ENCODE measurements around the gene SEL1L2.

The SEL1L2 gene

DNA sequence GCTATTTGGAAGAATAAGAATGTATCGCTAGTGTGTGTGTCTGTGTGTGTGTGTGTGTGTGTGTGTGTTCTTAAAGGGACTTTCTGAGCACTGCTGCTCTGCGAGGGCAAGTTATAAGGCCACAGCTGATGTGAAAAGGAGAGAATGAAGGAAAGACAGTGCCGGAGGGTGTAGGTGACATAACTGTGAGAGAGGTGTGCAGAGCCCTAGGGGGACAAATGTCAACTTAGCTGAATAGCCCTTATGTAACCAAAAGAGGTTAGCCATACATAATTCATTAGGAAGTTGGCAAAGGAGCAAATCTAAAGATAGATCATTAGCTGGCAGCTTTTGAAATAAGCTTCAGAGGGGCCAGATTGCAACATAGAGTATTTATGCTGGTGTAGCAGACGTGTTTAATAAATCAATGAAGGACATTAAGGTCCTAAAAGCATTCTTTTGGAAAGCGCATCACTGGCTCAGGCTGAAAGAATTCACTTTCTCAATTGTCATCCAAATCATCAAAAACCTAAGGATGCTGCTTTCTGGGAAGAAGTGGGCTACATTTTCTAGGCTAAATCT lies 124.5 kb downstream of the SEL1L2 start:
- peaks cover 0 to 58% (median 43%) of the 10 kb centered on the region in 4 donors for H3K4me1 ChIP-seq
- no peaks in the 10 kb centered on the region for H3K36me3 ChIP-seq
- no peak overlapping the region for H3K4me3 ChIP-seq
- H3K27me3 ChIP-seq: no peaks in the 10 kb centered on the region
- H3K9me3 ChIP-seq: no peaks in the 10 kb centered on the region
- peak overlapping the region; percentile 76 to 81 for H3K27ac ChIP-seq
- TF ChIP-seq, protein P1, sequence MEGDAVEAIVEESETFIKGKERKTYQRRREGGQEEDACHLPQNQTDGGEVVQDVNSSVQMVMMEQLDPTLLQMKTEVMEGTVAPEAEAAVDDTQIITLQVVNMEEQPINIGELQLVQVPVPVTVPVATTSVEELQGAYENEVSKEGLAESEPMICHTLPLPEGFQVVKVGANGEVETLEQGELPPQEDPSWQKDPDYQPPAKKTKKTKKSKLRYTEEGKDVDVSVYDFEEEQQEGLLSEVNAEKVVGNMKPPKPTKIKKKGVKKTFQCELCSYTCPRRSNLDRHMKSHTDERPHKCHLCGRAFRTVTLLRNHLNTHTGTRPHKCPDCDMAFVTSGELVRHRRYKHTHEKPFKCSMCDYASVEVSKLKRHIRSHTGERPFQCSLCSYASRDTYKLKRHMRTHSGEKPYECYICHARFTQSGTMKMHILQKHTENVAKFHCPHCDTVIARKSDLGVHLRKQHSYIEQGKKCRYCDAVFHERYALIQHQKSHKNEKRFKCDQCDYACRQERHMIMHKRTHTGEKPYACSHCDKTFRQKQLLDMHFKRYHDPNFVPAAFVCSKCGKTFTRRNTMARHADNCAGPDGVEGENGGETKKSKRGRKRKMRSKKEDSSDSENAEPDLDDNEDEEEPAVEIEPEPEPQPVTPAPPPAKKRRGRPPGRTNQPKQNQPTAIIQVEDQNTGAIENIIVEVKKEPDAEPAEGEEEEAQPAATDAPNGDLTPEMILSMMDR (IDR thresholded peaks at IDR 0.05): no peak
- no peak for DNase-seq
- intact Hi-C loops (cut with DNase I; ENCODE audit: low total_unique reads): loop anchor here (10.0 kb wide), 1 partner anchor 69 kb away; no protein-coding TSS in a partner anchor

DNA sequence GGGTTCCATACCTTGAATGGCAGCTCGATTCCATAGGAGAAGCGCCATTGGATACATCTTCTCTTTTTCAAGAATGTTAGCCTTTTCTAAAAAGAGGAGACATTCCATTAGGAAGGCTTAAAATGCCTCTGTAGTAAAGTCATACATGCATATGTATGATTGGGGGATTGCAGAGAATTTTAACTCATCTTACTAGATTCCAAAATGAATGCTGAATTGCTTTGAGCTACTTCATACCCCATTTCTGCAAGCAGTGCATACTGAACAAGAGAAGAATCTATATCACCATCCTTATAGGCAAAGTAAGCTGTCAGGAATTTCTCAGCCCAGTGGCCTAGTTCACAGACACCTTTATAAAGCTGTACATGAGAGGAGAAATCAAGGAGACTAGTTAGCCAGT lies 125.3 kb downstream of the SEL1L2 start:
- no peak for DNase-seq
- Histone ChIP-seq H3K9me3 (no peaks in the 10 kb centered on the region), H3K27me3 (no peaks in the 10 kb centered on the region), H3K27ac (peak overlapping the region; percentile 76 to 81), H3K4me1 (peaks cover 0 to 54% (median 42%) of the 10 kb centered on the region in 4 donors), H3K36me3 (no peaks in the 10 kb centered on the region), H3K4me3 (no peak overlapping the region)
- intact Hi-C loops (cut with DNase I; ENCODE audit: low total_unique reads): loop anchor here (10.0 kb wide), 1 partner anchor 70 kb away; no protein-coding TSS in a partner anchor
- TF ChIP-seq, protein P1 (IDR thresholded peaks at IDR 0.05): no peak

DNA sequence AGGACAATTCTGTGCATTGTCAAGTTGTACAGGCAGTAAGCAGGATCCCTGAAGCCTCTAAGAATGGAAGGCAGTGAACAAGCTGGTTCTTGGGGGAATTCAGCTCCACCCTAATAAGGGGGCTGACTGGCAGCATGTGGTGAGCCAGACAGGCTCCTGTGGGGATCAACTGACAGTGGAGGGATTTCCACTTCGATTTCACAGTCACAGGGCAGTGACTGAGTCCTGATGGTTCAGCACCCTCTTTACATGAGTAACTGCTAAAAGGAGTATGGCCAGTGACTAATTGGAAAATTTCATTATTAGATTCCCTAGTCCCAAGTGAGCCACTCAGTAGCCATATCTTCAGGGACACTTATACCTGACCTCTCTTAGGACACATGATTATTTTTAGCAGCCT lies 127.2 kb downstream of the SEL1L2 start:
- no peak for DNase-seq
- Histone ChIP-seq H3K27me3 (no peaks in the 10 kb centered on the region), H3K9me3 (no peaks in the 10 kb centered on the region), H3K4me1 (peaks cover 0 to 36% (median 27%) of the 10 kb centered on the region in 4 donors), H3K36me3 (no peaks in the 10 kb centered on the region), H3K27ac (no peak overlapping the region), H3K4me3 (no peak overlapping the region)
- TF ChIP-seq, protein P1 (IDR thresholded peaks at IDR 0.05): no peak
- intact Hi-C loops (cut with DNase I; ENCODE audit: low total_unique reads): loop anchor here (10.0 kb wide), 1 partner anchor 72 kb away; no protein-coding TSS in a partner anchor

DNA sequence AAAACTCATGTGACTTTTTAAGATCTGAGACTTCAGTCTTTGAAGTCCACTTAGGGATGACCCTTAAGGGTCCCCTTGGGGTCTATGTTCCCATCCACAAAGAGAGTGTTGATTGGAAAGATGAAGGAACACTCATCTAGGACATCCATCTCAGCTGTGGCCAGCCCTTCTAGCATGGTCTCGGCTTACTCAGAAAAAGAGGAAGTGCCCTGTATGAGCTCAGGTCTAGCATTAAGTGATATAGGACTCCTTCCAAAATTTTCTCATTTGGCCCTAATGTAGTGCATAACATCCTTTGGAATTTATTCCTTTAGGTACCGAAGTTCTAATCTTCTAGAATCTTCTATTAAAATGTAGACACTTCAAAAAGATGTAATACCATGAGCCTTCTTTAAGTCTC lies 128.2 kb downstream of the SEL1L2 start:
- TF ChIP-seq, protein P1 (IDR thresholded peaks at IDR 0.05): no peak

DNA sequence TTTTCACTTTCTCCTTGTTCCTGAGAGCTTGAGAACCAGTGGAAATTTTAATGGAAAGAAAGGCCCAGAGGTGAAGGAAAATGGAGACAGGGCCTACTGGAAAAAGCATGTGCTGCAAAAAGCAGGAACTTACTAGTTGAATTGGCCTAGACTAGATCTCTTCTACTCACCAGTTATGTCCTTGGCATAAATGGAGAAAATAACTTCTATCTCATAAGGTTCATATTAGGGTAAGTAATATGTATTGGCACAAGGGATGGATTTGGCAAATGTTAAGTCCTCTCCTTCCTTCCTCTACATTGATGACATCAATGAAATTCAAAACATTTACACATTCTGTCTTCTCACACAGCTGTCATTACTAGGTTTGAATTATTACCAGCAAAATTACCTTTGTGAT lies 131.5 kb downstream of the SEL1L2 start:
- no peaks in the 10 kb centered on the region for H3K9me3 ChIP-seq
- no peaks in the 10 kb centered on the region for H3K27me3 ChIP-seq
- DNase-seq: no peak
- H3K27ac ChIP-seq: peak overlapping the region in 1 of 2 donors; percentile 15
- H3K4me1 ChIP-seq: peaks cover 0 to 15% (median 7%) of the 10 kb centered on the region in 4 donors
- intact Hi-C loops (cut with DNase I; ENCODE audit: low total_unique reads): no loop called here
- H3K36me3 ChIP-seq: no peaks in the 10 kb centered on the region
- TF ChIP-seq, protein P1 (IDR thresholded peaks at IDR 0.05): no peak
- H3K4me3 ChIP-seq: no peak overlapping the region

More for the DNA sequence above, 128.2 kb downstream of the SEL1L2 start:
- Histone ChIP-seq H3K9me3 (no peaks in the 10 kb centered on the region), H3K36me3 (no peaks in the 10 kb centered on the region), H3K4me3 (no peak overlapping the region), H3K27ac (no peak overlapping the region), H3K27me3 (no peaks in the 10 kb centered on the region), H3K4me1 (peaks cover 0 to 36% (median 25%) of the 10 kb centered on the region in 4 donors)
- DNase-seq: no peak
- intact Hi-C loops (cut with DNase I; ENCODE audit: low total_unique reads): loop anchor here (10.0 kb wide), 1 partner anchor 73 kb away; no protein-coding TSS in a partner anchor
